HG03354 (cell line): ENCODE data around the gene NT5DC2.

ENCODE experiments used
- ATAC-seq: cut with Tn5 transposase; IDR thresholded peaks from one replicate; pipeline ENCODE4 v1.9.1; 2021; ENCODE audit warnings: mild to moderate bottlenecking; ENCODE audit not compliant: unreplicated experiment, poor library complexity, severe bottlenecking

NT5DC2 gene

GRCh38 chr3:52537726-52538421 is 4.2 kb upstream of the NT5DC2 start:
- no peak for ATAC-seq

GRCh38 chr3:52537165-52537620 is 3.5 kb upstream of the NT5DC2 start:
- no peak for ATAC-seq

- ATAC-seq: peak; percentile 84
Observed at GRCh38 chr3:52536369-52537164, 2.9 kb upstream of the NT5DC2 start, which contains the start of gene UQCC5. Gene UQCC5 (plus strand): TSS chr3:52536605. CDS start chr3:52536756, 151 bp downstream.

- ATAC-seq: no peak
Observed at GRCh38 chr3:52536112-52536368, 2.4 kb upstream of the NT5DC2 start.

- ATAC-seq: no peak
Observed at GRCh38 chr3:52535411-52536111, 1.9 kb upstream of the NT5DC2 start.

- no peak for ATAC-seq
Observed at GRCh38 chr3:52534281-52535183, 875 bp upstream of the NT5DC2 start.

GRCh38 chr3:52532838-52533622 is 627 bp downstream of the NT5DC2 start:
- ATAC-seq: peak; percentile 8

GRCh38 chr3:52532517-52532837 is 1.2 kb downstream of the NT5DC2 start:
- ATAC-seq: no peak

- no peak for ATAC-seq
Observed at GRCh38 chr3:52531860-52532516, 1.7 kb downstream of the NT5DC2 start.

- ATAC-seq: no peak
Observed at GRCh38 chr3:52530918-52531826, 2.5 kb downstream of the NT5DC2 start.

- no peak for ATAC-seq
Observed at GRCh38 chr3:52529376-52530333, 4.0 kb downstream of the NT5DC2 start.

GRCh38 chr3:52528586-52529375 is 4.9 kb downstream of the NT5DC2 start:
- ATAC-seq: no peak

- no peak for ATAC-seq
Observed at GRCh38 chr3:52527732-52528585, 5.7 kb downstream of the NT5DC2 start.

GRCh38 chr3:52527039-52527731 is 6.5 kb downstream of the NT5DC2 start:
- no peak for ATAC-seq
